GM12892 (cell line): ENCODE data around the gene SWSAP1.

Source experiments
- POLR2A ChIP-seq: IDR thresholded peaks from 2 replicates; pipeline ENCODE4 v1.6.1; 2011; ENCODE audit warnings: low read depth, low read length, control low read depth
- POLR2AphosphoS5 ChIP-seq: IDR thresholded peaks from 2 replicates; pipeline ENCODE4 v1.6.1; 2011; ENCODE audit warnings: low read depth, low read length, control low read depth

DNA sequence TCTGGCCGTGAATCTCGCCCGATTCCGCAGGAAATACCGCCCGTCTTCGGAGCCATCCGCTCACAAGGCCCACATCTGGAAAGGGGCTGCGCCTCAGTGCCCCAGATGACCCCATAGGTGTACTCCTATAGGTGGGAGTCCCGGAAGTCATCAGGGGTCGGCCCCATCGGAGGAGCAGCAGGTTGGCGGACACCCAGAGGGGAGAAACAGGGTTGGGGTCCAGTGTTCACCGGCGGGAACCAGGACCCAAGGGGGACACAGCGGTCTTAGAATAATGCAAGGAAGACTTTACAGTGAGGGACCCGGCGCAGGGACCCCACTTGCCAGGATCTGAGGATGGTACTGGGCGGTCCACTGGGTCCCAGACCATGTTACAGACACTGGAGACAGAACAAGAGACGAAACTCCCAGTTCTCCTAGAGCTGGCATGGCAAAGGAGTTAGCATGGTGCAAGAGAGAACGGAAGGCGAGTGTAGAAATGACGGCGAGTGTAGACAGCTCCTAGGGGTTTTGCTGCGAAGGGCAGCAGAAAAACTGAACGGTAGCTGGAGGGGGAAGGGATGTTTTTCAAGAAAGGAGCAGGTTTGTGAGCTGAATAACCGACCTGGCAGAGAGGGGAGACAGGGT, 48.8 kb downstream of the SWSAP1 start:
- TF ChIP-seq POLR2A, result no peak
- TF ChIP-seq POLR2AphosphoS5, result no peak
